K562 (cell line): ENCODE results near the gene BMP4. TPM values are rescaled to one million over a fixed set of nuclear protein-coding genes. Genes with fewer than 3 reads are reported as not detected.

Experiments
- ATAC-seq: fragments of 200-7000 bp; cut with Tn5 transposase; 3 replicates; pipeline ENCODE4 v1.9.1; 2020; ENCODE audit warnings: moderate library complexity
- BruUV-seq: library from RNA; stranded (reverse); fragments of 400-500 nt; replicated peaks from 2 replicates; lab custom pipeline; 2021; lab: Mats Ljungman, UMichigan
- CTCF ChIA-PET: fragments of 300-600 bp; formaldehyde crosslinking; extraction: SDS; loops from one replicate; lab custom pipeline; 2021; ENCODE audit warnings: low intra/inter-chr PET ratio; lab: Yijun Ruan, JAX
- POLR2A ChIA-PET: fragments of 300-600, 350-650 bp; sonication (Branson Sonifier 250); formaldehyde crosslinking; extraction: SDS; loops from one replicate; lab custom pipeline; 2021; ENCODE audit warnings: antibody characterized with exemption, inconsistent platforms; lab: Yijun Ruan, JAX
- DNase-seq, 4 experiments: peaks; one replicate each; pipeline versions ENCODE4 v3.0.0 to v3.0.0-alpha.2; 2011 to 2018; ENCODE audit warnings: low spot score in 3 of 4, mixed read lengths in 3 of 4; ENCODE audit errors: extremely low read depth in 1 of 4
- FAIRE-seq: peaks from 2 replicates; lab custom pipeline; 2011; peaks lifted over from hg19 to GRCh38; lab: Jason Lieb, UNC
- H2AFZ ChIP-seq: 2 replicates; pipeline ENCODE4 v1.6.0; 2011; ENCODE audit warnings: low read depth, low read length, control low read depth, inconsistent platforms
- H3K27ac ChIP-seq: fragments of 200-600 bp; 3 replicates; pipeline ENCODE4 v1.8.0; 2011; ENCODE audit warnings: low read depth, mild to moderate bottlenecking, control low read depth, inconsistent platforms, low read length, moderate library complexity, mixed read lengths; ENCODE audit errors: extremely low read depth
- H3K27me3 ChIP-seq, 2 experiments: fragments of 300-600 bp in 1 of 2; 2 replicates in 1 of 2; 3 replicates in 1 of 2; pipeline versions ENCODE4 v1.6.0 to v1.8.0; 2011; ENCODE audit warnings: inconsistent platforms in 2 of 2, low read length in 2 of 2, mild to moderate bottlenecking in 1 of 2, mixed read lengths in 1 of 2, moderate library complexity in 1 of 2; ENCODE audit not compliant: control insufficient read depth in 2 of 2, insufficient read depth in 2 of 2
- H3K36me3 ChIP-seq: fragments of 300-600 bp; 3 replicates; pipeline ENCODE4 v1.8.0; 2011; ENCODE audit warnings: mild to moderate bottlenecking, low read length, inconsistent platforms; ENCODE audit not compliant: control insufficient read depth, insufficient read depth
- H3K4me1 ChIP-seq, 2 experiments: fragments of 200-600 bp in 1 of 2; replicated peaks in 1 of 2; 2 replicates in 1 of 2; 3 replicates in 1 of 2; pipeline versions ENCODE4 v1.5.1 to v1.8.0; 2011; ENCODE audit warnings: inconsistent platforms in 2 of 2, low read length in 2 of 2, mild to moderate bottlenecking in 1 of 2, mixed read lengths in 1 of 2, moderate library complexity in 1 of 2; ENCODE audit not compliant: control insufficient read depth in 2 of 2, insufficient read depth in 2 of 2
- H3K4me2 ChIP-seq: 2 replicates; pipeline ENCODE4 v1.6.1; 2011; ENCODE audit warnings: low read length, control low read depth, inconsistent platforms, mixed read lengths; ENCODE audit not compliant: insufficient read depth
- H3K4me3 ChIP-seq: fragments of 200-600 bp; sonication (generic), shearing (Covaris generic); 2 replicates; pipeline ENCODE4 v1.5.1; 2016; ENCODE audit warnings: control low read depth, inconsistent platforms
- H3K79me2 ChIP-seq: fragments of 200-600 bp; 3 replicates; pipeline ENCODE4 v1.8.0; 2011; ENCODE audit warnings: low read length, inconsistent platforms; ENCODE audit not compliant: control insufficient read depth, insufficient read depth
- H3K9ac ChIP-seq, 2 experiments: 2 replicates each; pipeline versions ENCODE4 v1.6.0 to v1.6.1; 2011; ENCODE audit warnings: low read depth in 2 of 2, low read length in 2 of 2, control low read depth in 1 of 2, inconsistent platforms in 1 of 2, mild to moderate bottlenecking in 1 of 2, mixed read lengths in 1 of 2; ENCODE audit not compliant: insufficient read depth in 1 of 2
- H3K9me1 ChIP-seq: one replicate; pipeline ENCODE4 v1.6.0; 2011; ENCODE audit warnings: inconsistent platforms, mild to moderate bottlenecking, low read length, moderate library complexity; ENCODE audit not compliant: control insufficient read depth, insufficient read depth
- H3K9me3 ChIP-seq: replicated peaks from 2 replicates; pipeline ENCODE4 v1.5.1; 2011; ENCODE audit warnings: low read depth, low read length, inconsistent platforms; ENCODE audit not compliant: control insufficient read depth, insufficient read depth
- H4K20me1 ChIP-seq: replicated peaks from 2 replicates; pipeline ENCODE4 v1.6.1; 2011; ENCODE audit warnings: low read length, inconsistent platforms, mixed read lengths; ENCODE audit not compliant: control insufficient read depth, insufficient read depth
- BACH1 ChIP-seq: fragments of 200-800 bp; sonication (Bioruptor generic); IDR thresholded peaks from 2 replicates; pipeline ENCODE4 v1.6.1; 2016; ENCODE audit warnings: missing genetic modification characterization, missing compliant biosample characterization
- CBX1 ChIP-seq: sonication (generic); IDR thresholded peaks from 2 replicates; pipeline ENCODE4 v1.6.1; 2016; ENCODE audit warnings: antibody characterized with exemption, low read depth, mild to moderate bottlenecking
- FOXO4 ChIP-seq: fragments of 450-650 bp; formaldehyde crosslinking; IDR thresholded peaks from 2 replicates; pipeline ENCODE4 v1.4.0; 2020; ENCODE audit warnings: mild to moderate bottlenecking, moderate library complexity
- GTF2A2 ChIP-seq: IDR thresholded peaks from 2 replicates; pipeline ENCODE4 v1.6.1; 2016; ENCODE audit warnings: mild to moderate bottlenecking, missing genetic modification characterization, missing compliant biosample characterization
- HDAC1 ChIP-seq, 2 experiments: fragments of 450-650 bp; IDR thresholded peaks; 2 replicates each; pipeline ENCODE4 v1.6.1; 2016 to 2017; ENCODE audit warnings: inconsistent platforms in 1 of 2, mild to moderate bottlenecking in 1 of 2, moderate library complexity in 1 of 2
- POLR3A ChIP-seq: IDR thresholded peaks from 2 replicates; pipeline ENCODE4 v1.6.1; 2011; ENCODE audit warnings: borderline replicate concordance, mild to moderate bottlenecking, moderate library complexity; ENCODE audit not compliant: insufficient read length, insufficient read depth; ENCODE audit errors: extremely low read depth
- SMARCC2 ChIP-seq: fragments of 450-650 bp; IDR thresholded peaks from 2 replicates; pipeline ENCODE4 v1.6.1; 2017; ENCODE audit warnings: antibody characterized with exemption, moderate library complexity, mild to moderate bottlenecking, low read depth
- ZNF124 ChIP-seq: sonication (generic); formaldehyde crosslinking; IDR thresholded peaks from 2 replicates; pipeline ENCODE4 v1.8.1; 2022; ENCODE audit warnings: missing genetic modification reagents
- ZNF696 ChIP-seq: fragments of 250-450 bp; sonication (Bioruptor Pico); conservative IDR thresholded peaks from 2 replicates; pipeline ENCODE4 v1.4.0; 2020; ENCODE audit warnings: mild to moderate bottlenecking, moderate library complexity
- WGBS: fragments of 100-300 bp; shearing (Covaris generic); methylation state at CpG from one replicate; pipeline ENCODE4 v1.1.6; 2016; ENCODE audit warnings: low coverage, mixed read lengths; ENCODE audit not compliant: insufficient coverage; ENCODE audit errors: missing lambda C conversion rate; 5-methylcytosine and 5-hydroxymethylcytosine counted together
- in situ Hi-C: fragments of 300-500 bp; cut with MboI; formaldehyde crosslinking; loops from 4 replicates; pipeline ENCODE4 v1.15.0; 2018; ENCODE audit warnings: inconsistent platforms, mixed read lengths
- intact Hi-C: fragments of 100-400 bp; cut with micrococcal nuclease; formaldehyde crosslinking; loops from 2 replicates; pipeline ENCODE4 v1.14.2; 2022
- polyA plus RNA-seq, 8 experiments: library from polyadenylated mRNA; depleted of rRNA in 4 of 8; stranded (reverse) in 5 of 8; unstranded in 3 of 8; fragments of >200 nt; fragmentation: Nextera tagmentation in 2 of 8; fragmentation: Illumina TruSeq in 1 of 8; extraction: Ambion mirVana in 2 of 8; extraction: Trizol in 1 of 8; gene quantifications; 2 replicates each; pipeline versions ENCODE4 v1.2.1 to v1.2.3, GENCODE V29; 2011 to 2014; ENCODE audit warnings: inconsistent platforms in 1 of 8, missing spikeins in 1 of 8
- total RNA-seq, 7 experiments: library from RNA; depleted of rRNA in 6 of 7; stranded (reverse); fragments of >200 nt in 6 of 7; fragmentation: Illumina TruSeq in 2 of 7; extraction: Trizol in 2 of 7; gene quantifications; 2 replicates each; pipeline versions ENCODE4 v1.2.1 to v1.2.3, GENCODE V29; 2011 to 2021; ENCODE audit warnings: low replicate concordance in 1 of 7
- TF ChIP-seq, protein P1 (sequence below): sonication (generic); formaldehyde crosslinking; IDR thresholded peaks from 2 replicates; pipeline ENCODE4 v1.8.0; 2023; ENCODE audit warnings: mild to moderate bottlenecking, missing genetic modification reagents

The BMP4 gene
- total and polyA plus RNA-seq, 9 of the 15 experiments (the other 6 are each of a cell fraction or from before 2014, with no cell fraction given) = not detected

DNA sequence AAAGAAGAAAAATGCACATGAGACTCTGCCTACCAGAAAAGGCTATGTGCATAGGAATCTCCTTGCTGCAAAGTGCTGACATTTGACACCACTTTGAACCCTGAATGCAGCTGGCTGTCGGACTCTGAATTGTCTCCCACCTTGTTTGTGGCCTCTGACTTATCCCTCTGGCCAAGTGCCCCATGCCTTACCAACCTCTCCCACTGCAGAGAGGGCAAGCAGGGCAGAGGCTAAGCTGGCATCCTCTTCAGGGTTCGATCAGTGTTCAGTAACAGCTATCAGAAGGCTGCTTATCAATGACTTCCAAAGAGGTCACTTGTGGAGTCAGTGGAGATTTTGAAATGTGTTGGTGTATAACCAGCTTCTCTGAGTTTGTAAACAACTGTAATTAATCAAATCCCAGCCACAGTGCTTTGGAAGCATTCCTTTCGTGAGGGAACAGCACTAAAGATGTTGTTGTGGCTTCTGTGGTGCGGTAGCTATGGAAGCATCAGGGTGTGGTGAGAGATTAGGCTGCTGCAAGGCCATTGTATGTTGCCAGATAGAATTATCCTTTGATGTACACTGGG lies 22.6 kb upstream of the BMP4 start:
- Histone ChIP-seq H3K27me3 (no peaks in the 10 kb centered on the region), H3K36me3 (no peaks in the 10 kb centered on the region), H3K4me3 (no peak overlapping the region), H3K9me3 (no peaks in the 10 kb centered on the region), H3K27ac (no peak overlapping the region), H3K9me1 (no peaks in the 10 kb centered on the region), H4K20me1 (no peaks in the 10 kb centered on the region), H2AFZ (no peak overlapping the region), H3K4me2 (no peak overlapping the region), H3K79me2 (no peaks in the 10 kb centered on the region), H3K4me1 (no peaks in the 10 kb centered on the region), H3K9ac (no peak overlapping the region)
- FAIRE-seq (no peak), ATAC-seq (no peak), DNase-seq (no peak)
- in situ Hi-C loops (no loop called here), intact Hi-C loops (no loop called here)
- TF ChIP-seq HDAC1 (IDR thresholded peaks at IDR 0.05) (no peak), POLR3A (no peak), FOXO4 (CRISPR knock-in tag) (no peak), ZNF124 (CRISPR knock-in tag) (no peak), BACH1 (tag) (no peak), ZNF696 (CRISPR knock-in tag) (no peak), SMARCC2 (no peak), CBX1 (no peak), GTF2A2 (tag) (no peak)
- TF ChIP-seq, protein P1, sequence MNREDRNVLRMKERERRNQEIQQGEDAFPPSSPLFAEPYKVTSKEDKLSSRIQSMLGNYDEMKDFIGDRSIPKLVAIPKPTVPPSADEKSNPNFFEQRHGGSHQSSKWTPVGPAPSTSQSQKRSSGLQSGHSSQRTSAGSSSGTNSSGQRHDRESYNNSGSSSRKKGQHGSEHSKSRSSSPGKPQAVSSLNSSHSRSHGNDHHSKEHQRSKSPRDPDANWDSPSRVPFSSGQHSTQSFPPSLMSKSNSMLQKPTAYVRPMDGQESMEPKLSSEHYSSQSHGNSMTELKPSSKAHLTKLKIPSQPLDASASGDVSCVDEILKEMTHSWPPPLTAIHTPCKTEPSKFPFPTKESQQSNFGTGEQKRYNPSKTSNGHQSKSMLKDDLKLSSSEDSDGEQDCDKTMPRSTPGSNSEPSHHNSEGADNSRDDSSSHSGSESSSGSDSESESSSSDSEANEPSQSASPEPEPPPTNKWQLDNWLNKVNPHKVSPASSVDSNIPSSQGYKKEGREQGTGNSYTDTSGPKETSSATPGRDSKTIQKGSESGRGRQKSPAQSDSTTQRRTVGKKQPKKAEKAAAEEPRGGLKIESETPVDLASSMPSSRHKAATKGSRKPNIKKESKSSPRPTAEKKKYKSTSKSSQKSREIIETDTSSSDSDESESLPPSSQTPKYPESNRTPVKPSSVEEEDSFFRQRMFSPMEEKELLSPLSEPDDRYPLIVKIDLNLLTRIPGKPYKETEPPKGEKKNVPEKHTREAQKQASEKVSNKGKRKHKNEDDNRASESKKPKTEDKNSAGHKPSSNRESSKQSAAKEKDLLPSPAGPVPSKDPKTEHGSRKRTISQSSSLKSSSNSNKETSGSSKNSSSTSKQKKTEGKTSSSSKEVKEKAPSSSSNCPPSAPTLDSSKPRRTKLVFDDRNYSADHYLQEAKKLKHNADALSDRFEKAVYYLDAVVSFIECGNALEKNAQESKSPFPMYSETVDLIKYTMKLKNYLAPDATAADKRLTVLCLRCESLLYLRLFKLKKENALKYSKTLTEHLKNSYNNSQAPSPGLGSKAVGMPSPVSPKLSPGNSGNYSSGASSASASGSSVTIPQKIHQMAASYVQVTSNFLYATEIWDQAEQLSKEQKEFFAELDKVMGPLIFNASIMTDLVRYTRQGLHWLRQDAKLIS (CRISPR knock-in tag) = no peak
- ChIA-PET CTCF (no interaction called here), POLR2A (no interaction called here)
- no TSS peak for BruUV-seq
- WGBS = 0% methylated on average over 4 of the region's 4 CpGs
